Mammary epithelial cell (primary cell): ENCODE results near the gene SYT7.

Experiments
- EZH2 ChIP-seq: IDR thresholded peaks from 2 replicates; pipeline ENCODE4 v1.6.1; 2012; ENCODE audit warnings: low read length, inconsistent platforms, borderline replicate concordance
- TF ChIP-seq, protein P1 (sequence below), 2 donors: IDR thresholded peaks in 1 of 2; conservative IDR thresholded peaks in 1 of 2; 2 replicates each; pipeline ENCODE4 v1.5.1; 2011 to 2012; ENCODE audit warnings: inconsistent platforms in 2 of 2, low read length in 2 of 2, mild to moderate bottlenecking in 2 of 2, control low read depth in 1 of 2, low read depth in 1 of 2; ENCODE audit not compliant: insufficient read depth in 1 of 2; ENCODE audit errors: extremely low read depth in 1 of 2

GRCh38 chr11:61592176-61592575, 11.3 kb upstream of the SYT7 start:
- TF ChIP-seq, protein P1, sequence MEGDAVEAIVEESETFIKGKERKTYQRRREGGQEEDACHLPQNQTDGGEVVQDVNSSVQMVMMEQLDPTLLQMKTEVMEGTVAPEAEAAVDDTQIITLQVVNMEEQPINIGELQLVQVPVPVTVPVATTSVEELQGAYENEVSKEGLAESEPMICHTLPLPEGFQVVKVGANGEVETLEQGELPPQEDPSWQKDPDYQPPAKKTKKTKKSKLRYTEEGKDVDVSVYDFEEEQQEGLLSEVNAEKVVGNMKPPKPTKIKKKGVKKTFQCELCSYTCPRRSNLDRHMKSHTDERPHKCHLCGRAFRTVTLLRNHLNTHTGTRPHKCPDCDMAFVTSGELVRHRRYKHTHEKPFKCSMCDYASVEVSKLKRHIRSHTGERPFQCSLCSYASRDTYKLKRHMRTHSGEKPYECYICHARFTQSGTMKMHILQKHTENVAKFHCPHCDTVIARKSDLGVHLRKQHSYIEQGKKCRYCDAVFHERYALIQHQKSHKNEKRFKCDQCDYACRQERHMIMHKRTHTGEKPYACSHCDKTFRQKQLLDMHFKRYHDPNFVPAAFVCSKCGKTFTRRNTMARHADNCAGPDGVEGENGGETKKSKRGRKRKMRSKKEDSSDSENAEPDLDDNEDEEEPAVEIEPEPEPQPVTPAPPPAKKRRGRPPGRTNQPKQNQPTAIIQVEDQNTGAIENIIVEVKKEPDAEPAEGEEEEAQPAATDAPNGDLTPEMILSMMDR (conservative IDR thresholded peaks at IDR 0.05 in 1 of 2, IDR thresholded peaks at IDR 0.05 in 1 of 2; ENCODE audit: extremely low read depth in 1 of 2, insufficient read depth in 1 of 2, low read depth in 1 of 2, low read length in 2 of 2): no peak
- TF ChIP-seq EZH2: no peak
